Stimulated activated CD8-positive, alpha-beta memory T cell treated with anti-CD3 and anti-CD28 coated beads, Interleukin-12 subunit alpha, Interleukin-12 subunit beta, amount 100 ng/mL, for 1 hour (primary cell): Measurements from ENCODE around the gene PRIMPOL.
"Not testable (repeated sequence)": the region's sequence is repeated elsewhere in the genome, so short reads cannot be mapped to it uniquely, and the experiment has no call there.

Experiments used
- DNase-seq: peaks from one replicate; pipeline ENCODE4 v3.0.0-alpha.2; 2020; ENCODE audit warnings: low read depth

PRIMPOL gene, protein sequence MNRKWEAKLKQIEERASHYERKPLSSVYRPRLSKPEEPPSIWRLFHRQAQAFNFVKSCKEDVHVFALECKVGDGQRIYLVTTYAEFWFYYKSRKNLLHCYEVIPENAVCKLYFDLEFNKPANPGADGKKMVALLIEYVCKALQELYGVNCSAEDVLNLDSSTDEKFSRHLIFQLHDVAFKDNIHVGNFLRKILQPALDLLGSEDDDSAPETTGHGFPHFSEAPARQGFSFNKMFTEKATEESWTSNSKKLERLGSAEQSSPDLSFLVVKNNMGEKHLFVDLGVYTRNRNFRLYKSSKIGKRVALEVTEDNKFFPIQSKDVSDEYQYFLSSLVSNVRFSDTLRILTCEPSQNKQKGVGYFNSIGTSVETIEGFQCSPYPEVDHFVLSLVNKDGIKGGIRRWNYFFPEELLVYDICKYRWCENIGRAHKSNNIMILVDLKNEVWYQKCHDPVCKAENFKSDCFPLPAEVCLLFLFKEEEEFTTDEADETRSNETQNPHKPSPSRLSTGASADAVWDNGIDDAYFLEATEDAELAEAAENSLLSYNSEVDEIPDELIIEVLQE

DNA sequence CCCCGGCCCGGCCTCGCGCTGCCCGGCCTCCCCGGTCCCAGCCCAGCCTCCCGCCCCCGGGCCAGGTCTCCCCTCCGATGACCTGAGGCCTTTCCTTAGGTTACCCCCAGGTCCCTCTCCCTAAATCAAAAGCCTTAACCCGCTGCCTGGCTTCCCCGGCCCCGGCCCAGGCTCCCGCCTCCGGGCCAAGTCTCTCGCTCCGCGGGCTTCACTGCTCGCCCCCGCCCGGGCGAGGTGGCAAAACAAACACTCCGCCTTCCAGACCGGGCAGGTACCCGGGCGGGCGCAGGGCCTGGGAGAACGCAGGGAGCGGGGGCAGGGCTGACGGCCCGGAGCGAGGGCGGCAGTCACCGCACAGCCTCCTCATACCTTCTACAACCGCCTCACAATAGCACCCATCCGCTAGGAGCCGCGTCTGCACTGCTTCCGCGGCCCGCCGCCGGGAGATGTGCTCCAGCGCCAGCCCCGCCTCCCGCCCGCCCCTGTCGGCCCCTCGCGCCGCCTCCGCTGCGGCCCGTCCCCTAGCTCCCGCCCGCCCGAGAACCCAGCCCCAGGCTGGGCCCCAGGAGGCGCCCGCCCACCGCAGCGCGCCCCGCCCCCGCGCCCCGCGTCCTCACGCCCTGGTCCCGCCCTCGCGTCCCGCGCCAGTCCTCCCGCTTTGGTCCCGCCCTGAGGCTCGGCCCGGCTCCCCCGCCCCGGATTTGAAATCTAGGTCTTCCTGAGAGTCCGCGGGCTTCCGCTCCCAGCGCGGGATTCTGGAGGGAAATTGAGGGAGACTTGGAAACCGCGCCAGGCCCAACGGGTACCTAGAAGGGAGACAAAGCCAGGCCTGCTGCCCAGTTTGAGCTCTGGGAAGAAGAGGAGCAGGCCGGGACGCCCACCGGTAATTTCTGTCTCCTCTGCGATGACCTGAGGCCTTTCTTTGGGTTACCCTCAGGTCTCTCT lies at the start of gene PRIMPOL, which contains the start of gene CASP3:
Gene PRIMPOL (plus strand): TSS at position 713 of the 945 bp plus-strand sequence. CDS start 7,403 bp downstream, outside the sequence.
Gene CASP3 (minus strand): TSS at position 422 of the 945 bp plus-strand sequence. CDS start 10,994 bp downstream, outside the sequence.
- peak; percentile 89 for DNase-seq

DNA sequence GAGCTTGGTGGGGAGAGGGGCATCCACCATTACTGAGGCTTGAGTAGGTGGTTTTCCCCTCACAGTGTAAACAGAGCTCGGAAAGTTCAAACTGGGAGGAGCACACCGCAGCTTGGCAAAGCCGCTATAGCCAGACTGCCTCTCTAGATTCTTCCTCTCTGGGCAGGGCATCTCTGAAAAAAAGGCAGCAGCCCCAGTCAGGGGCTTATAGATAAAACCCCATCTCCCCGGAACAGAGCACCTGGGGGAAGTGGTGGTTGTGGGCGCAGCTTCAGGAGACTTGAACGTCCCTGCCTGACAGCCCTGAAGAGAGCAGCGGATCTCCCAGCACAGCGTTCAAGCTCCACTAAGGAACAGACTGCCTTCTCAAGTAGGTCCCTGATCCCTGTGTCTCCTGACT lies 48.6 kb upstream of the PRIMPOL start:
- DNase-seq: not testable (repeated sequence)

DNA sequence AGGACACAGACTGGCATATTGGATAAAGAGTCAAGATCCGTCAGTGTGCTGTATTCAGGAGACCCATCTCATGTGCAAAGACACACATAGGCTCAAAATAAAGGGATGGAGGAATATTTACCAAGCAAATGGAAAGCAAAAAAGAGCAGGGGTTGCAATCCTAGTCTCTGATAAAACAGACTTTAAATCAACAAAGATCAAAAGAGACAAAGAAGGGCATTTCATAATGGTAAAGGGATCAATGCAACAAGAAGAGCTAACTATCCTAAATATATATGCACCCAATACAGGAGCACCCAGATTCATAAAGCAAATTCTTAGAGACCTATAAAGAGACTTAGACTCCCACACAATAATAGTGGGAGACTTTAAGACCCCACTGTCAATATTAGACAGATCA lies 46.7 kb upstream of the PRIMPOL start:
- not testable (repeated sequence) for DNase-seq

DNA sequence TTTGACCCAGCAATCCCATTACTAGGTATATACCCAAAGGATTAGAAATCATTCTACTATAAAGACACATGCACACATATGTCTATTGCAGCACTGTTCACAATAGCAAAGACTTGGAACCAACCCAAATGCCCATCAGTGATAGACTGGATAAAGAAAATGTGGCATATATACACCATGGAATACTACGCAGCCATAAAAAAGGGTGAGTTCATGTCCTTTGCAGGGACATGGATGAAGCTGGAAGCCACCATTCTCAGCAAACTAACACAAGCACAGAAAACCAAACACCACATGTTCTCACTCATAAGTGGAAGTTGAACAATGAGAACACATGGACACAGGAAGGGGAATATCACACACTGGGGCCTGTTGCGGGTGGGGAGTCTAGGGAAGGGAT lies 42.1 kb upstream of the PRIMPOL start:
- not testable (repeated sequence) for DNase-seq

DNA sequence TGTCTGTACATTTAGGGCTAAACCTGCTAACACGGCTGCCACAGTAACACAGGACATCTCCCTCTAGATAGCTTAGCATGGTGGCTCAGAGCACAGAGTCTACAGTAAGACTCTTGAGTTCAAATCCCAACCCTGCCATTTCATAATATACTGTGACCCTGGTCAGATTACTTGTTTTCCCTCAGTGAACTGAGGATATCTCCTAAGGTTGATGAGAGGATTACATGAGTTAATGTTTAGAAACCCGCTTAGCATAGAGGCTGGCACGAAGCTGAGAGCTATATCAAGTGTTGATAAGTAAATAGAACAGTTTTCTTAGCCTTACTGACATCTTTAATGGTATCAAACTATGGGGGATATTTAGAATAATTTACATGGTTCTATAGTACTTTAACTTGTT lies 37.5 kb upstream of the PRIMPOL start:
- no peak for DNase-seq

DNA sequence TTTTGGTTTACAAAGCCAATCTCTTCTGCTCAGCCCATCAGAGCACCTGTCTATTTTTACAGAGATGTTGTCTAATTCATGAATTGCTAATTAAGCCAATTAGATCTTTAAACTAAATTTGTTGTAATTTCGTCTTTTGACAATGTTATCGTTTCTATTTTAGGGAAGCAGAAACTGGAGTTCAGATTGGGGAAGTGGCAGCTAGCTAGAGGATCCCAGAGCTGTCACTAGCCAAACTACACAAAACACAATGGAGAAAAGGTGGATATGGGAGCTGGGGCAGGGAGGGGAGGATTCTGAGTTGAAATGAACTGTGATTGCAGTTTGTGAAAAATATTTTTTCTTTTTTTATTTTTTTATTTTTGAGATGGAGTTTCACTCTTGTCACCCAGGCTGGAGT lies 36.1 kb upstream of the PRIMPOL start:
- DNase-seq: no peak

DNA sequence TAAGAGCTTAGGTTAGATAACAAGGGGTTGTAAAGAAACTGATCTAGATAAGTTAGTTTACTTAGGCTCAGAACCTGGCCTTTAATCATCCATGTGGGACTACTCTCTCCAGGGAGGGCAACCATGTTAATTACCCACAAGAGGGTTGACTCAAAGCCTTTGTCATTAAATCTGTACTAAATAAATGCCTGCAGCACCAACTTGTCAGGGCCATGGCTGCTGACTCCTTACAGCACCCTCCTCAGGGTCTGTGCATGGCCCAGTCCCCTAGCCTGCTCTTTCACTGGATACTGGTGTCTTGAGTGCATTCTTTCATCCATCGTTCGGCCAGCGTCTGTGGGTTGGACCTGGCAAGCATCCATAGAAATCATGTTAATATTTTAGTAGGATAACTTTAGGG lies 35.0 kb upstream of the PRIMPOL start:
- DNase-seq: no peak

DNA sequence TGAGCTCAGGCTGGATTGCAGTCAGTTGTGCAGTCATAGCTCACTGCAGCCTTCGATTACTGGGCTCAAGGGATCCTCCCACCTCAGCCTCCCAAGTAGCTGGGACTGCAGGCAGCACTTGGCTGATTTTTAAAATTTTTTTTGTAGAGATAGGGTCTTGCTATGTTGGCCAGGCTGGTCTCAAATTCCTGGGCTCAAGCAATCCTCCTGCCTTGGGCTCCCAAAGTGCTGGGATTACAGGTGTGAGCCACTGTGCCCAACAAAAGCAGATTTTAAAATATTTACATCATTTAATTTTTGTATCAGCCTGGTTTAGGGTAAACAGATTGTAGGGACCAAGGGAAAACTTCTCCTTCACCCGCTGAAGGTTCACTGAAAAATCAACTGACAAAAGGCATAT lies 33.4 kb upstream of the PRIMPOL start:
- DNase-seq: not testable (repeated sequence)

DNA sequence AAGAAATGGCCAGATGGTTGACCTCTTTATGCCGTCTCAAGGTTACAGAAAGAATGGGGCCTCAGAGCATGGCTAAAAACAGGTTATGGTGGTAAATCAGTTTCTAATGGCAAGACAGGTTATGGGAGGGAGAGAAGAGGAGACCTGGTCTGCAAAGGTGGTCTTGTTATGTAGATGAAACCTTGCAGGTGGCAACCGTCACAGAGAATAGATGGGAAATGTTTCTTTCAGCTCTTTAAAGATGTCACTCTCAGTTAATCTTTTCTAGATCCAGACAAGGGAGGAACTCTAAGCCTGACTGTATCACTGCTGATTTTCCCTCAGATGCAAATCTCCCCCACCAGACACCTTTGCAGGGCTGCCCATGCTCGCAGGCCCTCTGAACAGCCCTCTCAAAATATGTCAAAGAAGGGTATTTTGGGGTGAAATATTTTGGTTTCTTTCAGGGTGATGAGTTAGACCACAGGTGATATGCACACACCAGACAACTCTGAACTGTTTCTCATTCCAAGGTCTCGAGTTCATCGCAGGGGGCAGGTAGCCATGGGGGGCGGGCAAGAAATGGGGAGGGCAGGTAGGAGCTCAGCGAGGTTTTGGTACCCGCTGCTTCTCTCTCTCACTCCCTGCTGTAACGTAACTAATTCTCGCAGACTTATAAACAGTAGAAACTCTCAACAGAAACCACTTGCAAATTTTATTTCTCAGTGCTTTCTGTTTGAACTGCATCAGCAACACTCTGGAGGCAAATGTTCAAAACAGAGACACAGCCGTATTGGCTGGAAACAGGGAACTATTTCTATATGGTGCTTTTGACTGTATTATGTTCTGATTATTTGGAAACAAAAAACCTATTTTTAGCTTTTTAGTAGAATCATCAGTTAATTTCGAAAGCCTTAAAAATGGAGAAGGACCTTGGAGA lies 32.6 kb upstream of the PRIMPOL start:
- no peak for DNase-seq

DNA sequence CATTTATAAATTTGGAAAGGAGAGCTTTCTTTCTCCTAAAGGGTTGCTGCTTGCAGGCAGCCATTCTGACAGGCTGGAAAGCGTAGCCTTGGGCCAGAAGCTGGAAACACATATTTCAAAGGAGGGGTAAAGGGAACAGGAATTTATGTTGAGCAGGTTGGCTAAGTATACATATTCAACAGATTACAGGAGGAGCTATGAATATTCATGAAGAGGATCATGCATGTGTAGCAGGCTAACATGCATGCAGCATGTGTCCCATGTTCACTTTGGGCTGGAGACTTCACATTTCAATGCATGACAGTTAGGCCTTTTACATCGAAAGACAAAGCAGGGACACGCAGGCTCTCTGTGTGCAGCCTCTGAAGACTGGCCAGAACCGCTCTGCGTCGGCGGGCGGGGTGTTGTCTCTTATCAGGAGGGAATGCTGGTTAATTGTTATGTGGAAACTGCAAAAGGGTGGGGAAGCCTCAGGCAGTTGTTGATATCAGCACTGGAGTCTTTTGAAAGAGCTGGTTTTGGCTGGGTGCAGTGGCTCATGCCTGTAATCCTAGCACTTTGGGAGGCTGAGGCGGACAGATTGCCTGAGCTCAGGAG lies 31.8 kb upstream of the PRIMPOL start:
- no peak for DNase-seq

DNA sequence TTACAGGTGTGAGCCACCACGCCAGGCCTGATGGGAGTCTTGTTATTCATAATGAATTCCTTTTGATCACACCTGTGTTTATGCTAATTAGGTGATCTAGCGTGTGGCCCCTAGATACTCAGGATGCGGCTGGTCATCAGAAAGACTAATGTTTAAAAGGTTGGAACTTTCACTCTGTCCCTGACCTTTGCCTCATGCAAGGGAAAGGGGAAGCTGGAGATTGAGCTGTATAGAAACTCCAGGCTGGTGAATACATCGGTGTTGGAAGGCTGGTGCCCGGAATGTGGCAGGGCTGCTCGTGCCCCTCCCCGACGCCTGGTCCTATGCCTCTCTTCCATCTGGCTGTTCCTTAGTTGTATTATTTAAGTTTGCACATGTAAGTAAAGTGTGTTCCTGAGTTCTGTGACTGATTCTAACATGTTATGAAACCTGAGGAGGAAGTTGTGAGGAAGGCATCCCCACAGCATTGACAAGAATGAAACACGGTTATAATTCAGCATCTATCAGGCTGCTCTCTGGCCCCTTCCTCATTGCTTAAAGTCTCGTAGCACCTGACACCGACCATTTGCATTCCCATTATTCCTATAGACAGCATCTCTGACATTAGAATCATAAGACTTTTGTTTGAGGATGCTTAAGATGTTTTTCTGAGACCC lies 29.2 kb upstream of the PRIMPOL start:
- DNase-seq: no peak

DNA sequence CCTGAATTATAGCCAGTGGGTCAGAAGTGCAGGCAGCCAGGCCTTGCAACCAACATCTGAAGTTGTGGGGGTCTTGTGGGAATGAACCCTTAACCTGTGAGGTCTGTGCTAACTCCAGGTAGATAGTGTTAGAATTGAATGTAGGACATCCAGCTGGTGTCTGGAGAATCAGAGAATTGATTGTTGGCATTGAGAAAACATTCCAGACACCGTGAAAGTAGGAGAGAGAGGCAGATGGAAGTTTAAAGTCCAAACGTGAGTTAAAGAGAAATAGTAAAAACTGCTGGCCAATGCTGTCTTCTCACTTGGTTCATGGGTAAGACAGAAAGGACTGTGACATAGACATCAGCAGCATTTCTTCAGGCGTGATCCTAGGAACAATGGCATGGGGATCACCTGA lies 28.0 kb upstream of the PRIMPOL start:
- DNase-seq: no peak

DNA sequence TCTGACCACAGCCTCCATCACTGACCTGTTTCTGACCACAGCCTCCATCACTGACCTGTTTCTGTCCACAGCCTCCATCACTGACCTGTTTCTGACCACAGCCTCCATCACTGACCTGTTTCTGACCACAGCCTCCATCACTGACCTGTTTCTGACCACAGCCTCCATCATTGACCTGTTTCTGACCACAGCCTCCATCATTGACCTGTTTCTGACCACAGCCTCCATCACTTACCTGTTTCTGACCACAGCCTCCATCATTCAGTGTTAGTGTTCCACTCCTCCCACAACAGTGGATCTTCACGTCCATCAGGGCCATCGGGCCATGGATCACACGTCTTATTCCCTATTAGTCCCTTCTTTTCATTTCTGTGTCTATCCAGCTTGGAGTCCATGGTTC lies 25.0 kb upstream of the PRIMPOL start:
- not testable (repeated sequence) for DNase-seq

DNA sequence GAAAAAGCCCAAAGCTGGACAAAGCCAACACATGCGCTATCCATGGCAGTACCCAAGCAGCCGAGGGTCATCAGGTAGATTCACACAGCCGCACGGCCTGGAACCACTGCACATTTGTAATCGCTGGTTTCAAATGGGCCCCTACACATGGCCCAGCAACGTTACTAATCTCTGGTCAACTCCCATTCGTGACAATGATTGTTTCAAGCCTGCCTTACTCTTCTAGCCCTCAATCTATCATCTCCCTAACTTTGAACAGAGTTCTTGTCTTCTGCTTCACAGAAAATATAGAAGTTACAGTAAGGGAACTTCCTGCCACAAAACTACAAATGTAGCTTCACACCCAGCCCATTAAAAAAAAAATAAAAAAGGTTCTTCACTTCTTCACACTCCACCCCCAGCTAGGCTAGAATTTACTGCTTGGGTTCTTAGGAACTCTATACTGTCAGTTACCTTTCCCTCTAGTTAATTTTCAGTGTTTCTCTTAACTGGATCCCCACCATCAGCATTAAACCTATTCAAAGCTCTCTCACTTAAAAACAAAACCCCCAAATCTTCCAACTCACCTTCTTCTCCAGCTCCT lies 24.5 kb upstream of the PRIMPOL start:
- DNase-seq: no peak

DNA sequence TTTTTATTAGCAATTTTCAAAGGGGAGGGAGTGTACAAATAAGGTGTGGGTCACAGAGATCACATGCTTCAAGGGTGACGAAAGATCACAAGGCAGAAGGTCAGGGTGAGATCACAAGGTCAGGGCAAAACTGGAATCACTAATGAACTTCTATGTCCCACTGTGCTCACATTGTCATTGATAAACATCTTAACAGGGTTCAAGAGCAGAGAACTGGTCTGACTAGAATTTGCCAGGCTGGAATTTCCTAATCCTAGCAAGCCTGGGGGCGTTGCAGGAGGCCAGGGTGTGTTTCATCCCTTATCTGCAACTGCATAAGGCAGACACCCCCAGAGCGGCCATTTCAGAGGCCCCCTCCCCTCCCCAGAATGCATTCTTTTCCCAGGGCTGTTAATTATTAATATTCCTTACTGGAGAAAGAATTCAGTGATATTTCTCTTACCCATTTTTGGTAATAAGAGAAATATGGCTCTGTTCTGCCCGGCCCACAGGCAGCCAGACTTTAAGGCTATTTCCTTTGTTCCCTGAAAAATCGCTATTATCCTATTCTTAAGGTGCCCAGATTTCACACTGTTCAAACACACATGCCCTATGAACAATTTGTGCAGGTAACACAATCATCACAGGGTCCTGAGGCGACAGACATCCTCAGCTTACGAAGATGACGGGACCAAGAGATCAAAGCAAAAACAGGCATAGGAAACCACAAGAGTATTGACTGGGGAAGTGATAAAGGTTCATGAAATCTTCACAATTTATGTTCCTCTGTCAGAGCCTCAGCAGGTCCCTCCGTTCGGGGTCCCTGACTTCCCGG lies 23.5 kb upstream of the PRIMPOL start:
- not testable (repeated sequence) for DNase-seq

DNA sequence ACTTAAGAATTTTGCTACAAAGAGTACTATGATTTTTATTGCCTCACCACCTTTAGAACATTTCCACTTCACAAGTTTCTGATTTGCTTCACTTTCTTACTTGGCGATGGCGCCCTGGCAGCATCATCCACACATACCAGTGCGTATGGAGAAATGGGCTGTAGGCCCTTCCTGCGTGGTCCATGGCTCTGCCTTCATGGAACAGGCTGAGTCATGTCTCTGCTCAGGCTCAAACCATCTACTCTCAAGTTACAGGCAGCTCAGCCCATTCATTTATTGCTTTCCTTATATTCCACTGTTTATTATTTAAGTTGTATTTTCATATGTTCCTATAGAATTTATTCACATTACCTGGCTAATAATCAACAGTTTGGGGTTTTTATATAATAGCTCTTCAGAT lies 21.4 kb upstream of the PRIMPOL start:
- DNase-seq: no peak

DNA sequence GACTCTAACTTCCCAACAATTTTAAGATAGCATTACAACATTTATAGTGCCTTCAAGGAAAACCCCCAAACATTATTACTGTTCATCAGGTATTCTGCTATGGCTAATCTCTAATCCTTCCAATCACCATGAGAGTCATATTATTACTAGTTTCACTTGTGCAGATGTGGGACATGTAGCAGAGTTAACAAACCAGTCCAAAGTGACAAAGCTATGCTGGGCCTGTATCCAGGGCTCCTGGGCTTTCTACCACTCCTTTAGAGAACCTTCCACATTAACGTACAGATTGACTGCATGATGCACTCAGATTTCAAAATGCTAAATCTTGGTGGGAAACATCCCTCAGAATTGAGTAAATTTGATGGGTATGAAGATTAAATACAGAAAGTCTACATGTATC lies 16.7 kb upstream of the PRIMPOL start:
- no peak for DNase-seq

DNA sequence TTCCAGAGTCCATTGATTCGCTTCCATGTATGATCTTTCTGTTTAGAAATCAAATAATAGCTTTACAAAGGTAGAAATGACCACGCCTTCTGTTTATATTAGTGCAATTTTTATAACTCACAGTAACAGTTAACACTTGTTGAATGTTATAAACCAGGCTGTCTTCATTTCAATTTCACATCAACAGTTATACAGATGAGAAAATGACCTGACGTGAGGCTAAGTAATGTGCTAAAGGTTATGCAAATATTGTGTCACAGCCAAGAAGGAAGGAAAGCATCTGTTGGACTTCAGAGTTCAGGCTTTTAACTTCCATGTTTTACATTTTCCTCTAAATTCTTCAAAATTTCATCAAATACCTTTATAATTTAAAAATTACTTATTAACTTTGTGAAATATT lies 14.2 kb upstream of the PRIMPOL start:
- DNase-seq: no peak

DNA sequence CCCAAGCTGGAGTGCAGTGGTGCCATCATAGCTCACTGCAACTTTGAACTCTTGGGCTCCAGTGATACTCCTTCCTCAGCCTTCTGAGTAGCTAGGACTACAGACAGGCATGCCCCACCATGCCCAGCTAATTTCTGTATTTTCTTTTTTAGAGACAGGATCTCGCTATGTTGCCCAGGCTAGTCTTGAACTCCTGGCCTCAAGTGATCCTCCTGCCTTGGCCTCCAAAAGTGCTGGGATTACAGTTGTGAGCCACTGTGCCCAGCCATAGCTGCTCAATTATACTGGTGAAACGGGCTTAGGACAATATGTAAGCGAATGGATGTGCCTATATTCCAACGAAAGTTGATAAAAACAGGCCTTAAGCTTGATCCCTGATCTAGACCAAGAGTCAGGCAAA lies 13.4 kb upstream of the PRIMPOL start:
- DNase-seq: no peak
